Activated CD4-positive, CD25-positive, alpha-beta regulatory T cell (primary cell): Measurements from ENCODE around the gene TELO2.

Experiments
- DNase-seq, 4 experiments: peaks; one replicate each; lab custom pipeline; 2025; lab: John Stamatoyannopoulos, UW

The TELO2 gene

DNA sequence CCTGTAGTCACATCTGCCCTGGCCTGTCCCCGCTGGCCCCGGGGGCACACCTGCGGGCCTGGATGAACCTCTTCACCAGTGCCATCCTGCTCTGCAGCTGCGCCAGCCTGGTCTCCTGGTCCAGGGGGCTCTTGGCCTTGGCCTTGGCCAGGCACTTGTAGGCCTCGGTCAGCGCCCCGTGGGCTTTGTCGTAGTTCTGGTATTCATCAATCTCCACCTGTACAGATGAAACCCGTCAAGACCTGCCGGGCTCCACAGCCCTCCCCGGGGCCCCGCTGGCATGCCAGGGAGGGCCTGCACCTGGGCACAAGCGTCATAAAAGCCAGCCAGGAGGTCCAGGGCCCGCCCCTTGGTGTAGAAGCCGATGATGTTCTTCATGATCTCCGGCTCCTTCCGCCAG, 26.7 kb downstream of the TELO2 start:
- DNase-seq = no peak

GRCh38 chr16:1520461-1520860, 27.3 kb downstream of the TELO2 start:
- no peak for DNase-seq

- DNase-seq = no peak
Observed at GRCh38 chr16:1523581-1524245, 30.6 kb downstream of the TELO2 start.

- DNase-seq = no peak
Observed at GRCh38 chr16:1524366-1524765, 31.2 kb downstream of the TELO2 start.

GRCh38 chr16:1525871-1526607, 32.9 kb downstream of the TELO2 start:
- DNase-seq = no peak

GRCh38 chr16:1526608-1527555, 33.7 kb downstream of the TELO2 start:
- no peak for DNase-seq

DNA sequence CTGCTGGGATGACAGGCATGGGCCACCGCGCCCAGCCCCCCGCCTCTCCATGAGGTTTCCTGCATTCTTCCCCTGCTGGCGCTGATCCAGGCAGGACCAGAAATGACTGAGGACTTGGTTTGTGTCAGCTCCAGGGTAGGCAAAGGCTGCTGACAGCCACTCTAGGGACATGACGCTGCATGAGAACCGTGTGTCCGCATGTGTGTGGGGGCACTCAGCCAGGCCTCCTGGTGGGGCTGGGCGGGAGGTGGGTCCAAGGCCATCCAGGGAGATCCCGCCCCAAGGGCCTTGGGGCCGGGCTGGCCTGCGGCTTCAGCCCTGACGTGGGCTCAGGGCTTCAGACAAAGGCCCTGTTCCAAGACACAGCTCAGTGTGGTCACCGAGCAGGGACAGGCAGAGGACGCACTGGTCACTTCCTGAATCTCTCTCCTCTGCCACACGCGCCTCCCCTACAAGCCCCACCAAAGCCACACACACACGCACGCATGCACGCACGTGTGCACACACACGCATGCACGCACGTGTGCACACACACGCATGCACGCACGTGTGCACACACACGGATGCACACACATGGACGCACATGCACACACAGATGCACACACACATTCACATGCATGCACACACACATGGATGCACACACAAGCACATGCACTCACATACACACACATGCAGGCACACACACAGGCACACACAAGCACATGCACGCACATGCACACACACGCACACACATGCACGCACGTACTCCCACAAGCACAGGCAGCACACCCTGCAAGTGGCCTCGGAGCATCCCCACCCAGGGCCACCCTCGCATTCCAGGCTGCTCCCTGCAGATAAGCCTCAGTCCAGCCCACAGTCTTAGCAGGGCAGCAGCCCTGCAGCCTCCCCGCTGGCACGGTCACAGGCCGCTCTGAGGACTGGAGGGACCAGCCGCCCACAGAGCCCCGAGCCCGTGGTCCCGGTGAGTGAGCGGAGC, 35.0 kb downstream of the TELO2 start:
- DNase-seq = no peak

DNA sequence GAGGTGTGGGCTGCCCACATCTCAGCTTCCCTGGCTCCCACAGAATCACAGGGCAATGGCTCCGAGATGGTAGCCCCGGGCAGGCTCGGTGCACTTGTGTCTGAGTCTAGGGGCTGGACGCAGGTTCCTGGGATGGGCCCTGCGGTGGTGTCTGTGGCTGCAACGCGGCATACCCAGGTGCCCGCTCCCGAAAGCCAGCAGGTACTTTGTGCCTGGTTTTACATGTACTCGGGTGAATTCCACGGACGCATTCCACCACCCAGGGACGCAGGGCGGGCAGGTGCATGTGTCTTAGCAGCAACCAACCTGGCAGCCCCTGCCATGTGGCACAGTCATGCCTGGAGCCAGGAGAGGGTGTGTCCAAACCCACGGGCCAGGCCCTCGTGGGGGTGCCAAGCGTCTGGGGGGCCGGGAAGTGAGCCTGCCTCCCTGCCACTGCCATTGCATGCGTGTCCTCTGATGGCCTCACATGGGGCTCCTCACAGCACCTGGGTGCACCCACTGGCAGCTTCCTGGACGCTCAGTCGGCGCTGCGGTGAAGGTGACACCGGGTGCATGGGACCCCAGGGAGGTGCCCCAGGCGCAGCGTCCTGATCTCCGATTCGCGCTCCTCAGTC, 35.9 kb downstream of the TELO2 start:
- DNase-seq = no peak

GRCh38 chr16:1530349-1530882, 37.3 kb downstream of the TELO2 start:
- no peak for DNase-seq

GRCh38 chr16:1530883-1531637, 37.9 kb downstream of the TELO2 start:
- DNase-seq = no peak

DNA sequence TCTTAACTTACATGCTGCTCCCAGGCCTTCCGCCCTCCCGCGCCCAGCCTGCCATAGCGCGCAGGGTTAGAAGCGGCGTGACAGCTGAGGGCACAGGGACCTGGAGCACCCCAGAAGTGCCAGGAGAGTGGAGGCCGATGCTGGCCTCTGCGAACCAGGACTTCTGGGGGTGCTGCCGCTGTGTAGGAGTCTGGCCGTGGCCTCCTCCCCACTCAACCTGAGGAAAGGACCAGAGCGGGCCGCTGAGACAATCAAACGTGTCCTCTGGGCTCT, 38.4 kb downstream of the TELO2 start:
- no peak for DNase-seq

GRCh38 chr16:1532081-1532760, 39.1 kb downstream of the TELO2 start:
- no peak for DNase-seq

DNA sequence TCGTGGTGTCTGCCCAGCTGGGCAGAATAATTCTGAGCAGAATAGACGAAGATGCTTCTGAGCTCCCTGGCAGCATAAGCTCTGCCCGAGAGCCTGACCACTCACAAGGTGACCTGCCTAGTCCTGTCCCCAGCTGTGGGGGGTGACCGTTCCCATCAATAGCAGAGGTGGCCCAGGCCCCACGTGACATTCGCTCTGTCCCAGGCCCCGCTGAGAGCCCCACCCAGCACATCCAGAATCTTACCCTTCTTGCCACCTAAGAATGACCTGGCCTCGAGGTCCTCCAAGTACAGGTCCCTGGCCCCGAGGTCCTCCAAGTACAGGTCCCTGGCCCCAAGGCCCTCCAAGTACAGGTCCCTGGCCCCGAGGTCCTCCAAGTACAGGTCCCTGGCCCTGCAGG, 39.6 kb downstream of the TELO2 start:
- DNase-seq = no peak

DNA sequence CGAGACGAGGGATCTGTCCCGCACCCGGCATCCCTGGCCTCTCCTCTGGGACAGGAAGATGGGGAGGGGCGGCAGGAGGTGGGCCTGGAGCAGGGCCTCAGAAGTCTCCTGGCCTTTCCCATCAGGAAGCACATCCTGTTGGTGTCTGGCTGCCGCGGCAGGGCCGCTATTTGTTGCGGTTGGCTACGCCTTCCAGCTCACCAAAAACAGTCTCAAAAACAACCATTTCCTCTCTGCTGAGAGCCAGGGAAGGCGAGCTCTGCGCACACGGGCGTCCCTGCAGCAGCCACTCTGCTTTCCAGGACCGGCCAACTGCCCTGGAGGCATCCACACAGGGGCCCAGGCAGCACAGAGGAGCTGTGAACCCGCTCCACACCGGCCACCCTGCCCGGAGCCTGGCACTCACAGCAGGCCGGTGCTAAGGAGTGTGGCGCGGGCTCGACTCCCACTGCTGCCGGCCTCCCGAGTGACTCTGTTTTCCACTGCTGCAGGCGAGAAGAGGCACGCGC, 40.3 kb downstream of the TELO2 start, which contains the start of gene TMEM204:
TMEM204 (plus strand) TSS at position 224 of the 509 bp plus-strand sequence. CDS start 610 bp downstream, outside the sequence.
- DNase-seq = no peak

GRCh38 chr16:1534021-1535020, 41.2 kb downstream of the TELO2 start:
- DNase-seq = no peak

GRCh38 chr16:1535391-1536291, 42.5 kb downstream of the TELO2 start:
- no peak for DNase-seq

DNA sequence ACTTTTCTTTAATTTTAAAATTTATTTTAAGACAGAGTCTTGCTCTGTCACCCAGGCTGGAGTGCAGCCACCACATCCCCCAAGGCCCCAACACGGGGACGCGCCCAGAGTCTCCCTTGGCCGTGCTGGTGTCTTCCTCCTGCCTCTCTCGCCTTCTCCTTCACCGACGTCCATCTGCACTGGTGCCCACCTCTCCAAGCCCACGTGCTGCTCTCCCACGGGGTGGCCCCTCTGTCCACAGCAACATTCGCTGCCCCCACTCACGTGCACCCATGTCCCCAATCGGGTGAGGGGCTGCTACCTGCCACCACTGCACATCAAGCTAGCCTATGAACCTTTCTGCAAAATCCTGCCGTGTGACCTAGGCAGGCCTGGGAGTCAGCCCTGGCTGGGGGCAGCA, 43.4 kb downstream of the TELO2 start:
- no peak for DNase-seq
